ENCODE data around the gene GDNF. TPM values are rescaled to one million over a fixed set of nuclear protein-coding genes. Genes with fewer than 3 reads are reported as not detected.
"Not testable (repeated sequence)": the region's sequence is repeated elsewhere in the genome, so short reads cannot be mapped to it uniquely, and the experiment has no call there.

Gene GDNF
- total RNA-seq, 1 experiment from 2014 or later, result 0.85 TPM

- Histone ChIP-seq H2AFZ (no peak overlapping the region), H3K9me2 (ENCODE audit: insufficient read depth) (no peaks in the 10 kb centered on the region)
These were observed 36.4 kb downstream of the GDNF start for GRCh38 chr5:37803487-37803886.

GRCh38 chr5:37801521-37801920, 38.3 kb downstream of the GDNF start:
- Histone ChIP-seq H3K27me3 (ENCODE audit: insufficient read depth, low read depth) (no peaks in the 10 kb centered on the region), H3K9me3 (ENCODE audit: insufficient read depth, low read depth) (no peaks in the 10 kb centered on the region), H3K4me3 (no peak overlapping the region), H2AFZ (no peak overlapping the region), H3K9me2 (ENCODE audit: insufficient read depth) (no peaks in the 10 kb centered on the region), H4K20me1 (ENCODE audit: insufficient read depth) (no peaks in the 10 kb centered on the region), H3K79me2 (ENCODE audit: low read depth) (no peaks in the 10 kb centered on the region), H3K4me1 (replicated peaks; ENCODE audit: insufficient read depth) (no peaks in the 10 kb centered on the region), H3K4me2 (no peak overlapping the region), H3K36me3 (ENCODE audit: low read depth) (no peaks in the 10 kb centered on the region), H3F3A (ENCODE audit: insufficient read depth, low read depth) (no peaks in the 10 kb centered on the region), H3K27ac (no peak overlapping the region)
- TF ChIP-seq EZH2 (IDR thresholded peaks at IDR 0.05; ENCODE audit: low read depth) (no peak), CTCF (conservative IDR thresholded peaks at IDR 0.05) (no peak)
- no peak for DNase-seq
- no TSS peak for BruUV-seq (replicated peaks)
- POLR2A ChIA-PET (ENCODE audit: unreplicated experiment), result no interaction called here
- intact Hi-C loops (cut with micrococcal nuclease; ENCODE audit: unreplicated experiment), result no loop called here
- CTCF ChIA-PET, result no interaction called here

More at GRCh38 chr5:37803487-37803886, 36.4 kb downstream of the GDNF start:
- TF ChIP-seq EZH2 (IDR thresholded peaks at IDR 0.05; ENCODE audit: low read depth), result no peak
- POLR2A ChIA-PET (ENCODE audit: unreplicated experiment), result no interaction called here
- DNase-seq, result no peak
- no peaks in the 10 kb centered on the region for H3K27me3 ChIP-seq (ENCODE audit: insufficient read depth, low read depth)
- H3K4me2 ChIP-seq, result no peak overlapping the region
- no TSS peak for BruUV-seq (replicated peaks)
- no peak overlapping the region for H3K27ac ChIP-seq
- H3K36me3 ChIP-seq (ENCODE audit: low read depth), result no peaks in the 10 kb centered on the region
- H4K20me1 ChIP-seq (ENCODE audit: insufficient read depth), result no peaks in the 10 kb centered on the region
- H3K4me3 ChIP-seq, result no peak overlapping the region
- no peaks in the 10 kb centered on the region for H3K4me1 ChIP-seq (replicated peaks; ENCODE audit: insufficient read depth)
- no peaks in the 10 kb centered on the region for H3F3A ChIP-seq (ENCODE audit: insufficient read depth, low read depth)
- CTCF ChIA-PET, result no interaction called here
- intact Hi-C loops (cut with micrococcal nuclease; ENCODE audit: unreplicated experiment), result no loop called here
- H3K9me3 ChIP-seq (ENCODE audit: insufficient read depth, low read depth), result peaks cover 3% of the 10 kb centered on the region; the same call in 1 of the 2 replicates
- no peaks in the 10 kb centered on the region for H3K79me2 ChIP-seq (ENCODE audit: low read depth)

- CTCF ChIA-PET, result no interaction called here
- no peak overlapping the region for H3K4me3 ChIP-seq
- H4K20me1 ChIP-seq (ENCODE audit: insufficient read depth), result no peaks in the 10 kb centered on the region
- no TSS peak for BruUV-seq (replicated peaks)
- no peaks in the 10 kb centered on the region for H3K27me3 ChIP-seq (ENCODE audit: insufficient read depth, low read depth)
- POLR2A ChIA-PET (ENCODE audit: unreplicated experiment), result no interaction called here
- H3K4me1 ChIP-seq (replicated peaks; ENCODE audit: insufficient read depth), result no peaks in the 10 kb centered on the region
- H3K9me2 ChIP-seq (ENCODE audit: insufficient read depth), result no peaks in the 10 kb centered on the region
- peaks cover 1% of the 10 kb centered on the region for H3K9me3 ChIP-seq (ENCODE audit: insufficient read depth, low read depth)
- H3F3A ChIP-seq (ENCODE audit: insufficient read depth, low read depth), result no peaks in the 10 kb centered on the region
- TF ChIP-seq EZH2 (IDR thresholded peaks at IDR 0.05; ENCODE audit: low read depth), result no peak
- TF ChIP-seq CTCF (conservative IDR thresholded peaks at IDR 0.05), result no peak
- H3K36me3 ChIP-seq (ENCODE audit: low read depth), result no peaks in the 10 kb centered on the region
- DNase-seq, result no peak
- no peaks in the 10 kb centered on the region for H3K79me2 ChIP-seq (ENCODE audit: low read depth)
- H3K4me2 ChIP-seq, result no peak overlapping the region
- intact Hi-C loops (cut with micrococcal nuclease; ENCODE audit: unreplicated experiment), result no loop called here
- no peak overlapping the region for H3K27ac ChIP-seq
- H2AFZ ChIP-seq, result no peak overlapping the region
These were observed 39.9 kb downstream of the GDNF start for GRCh38 chr5:37799865-37800421.

- Histone ChIP-seq H3F3A (ENCODE audit: insufficient read depth, low read depth) (peaks cover 11% of the 10 kb centered on the region), H3K4me1 (replicated peaks; ENCODE audit: insufficient read depth) (peaks cover 16% of the 10 kb centered on the region), H3K9me3 (ENCODE audit: insufficient read depth, low read depth) (peaks cover 20% of the 10 kb centered on the region)
- CTCF ChIA-PET; H3K9me2 ChIP-seq (ENCODE audit: insufficient read depth); H3K4me3 ChIP-seq; intact Hi-C loops (cut with micrococcal nuclease; ENCODE audit: unreplicated experiment); H3K27me3 ChIP-seq (ENCODE audit: insufficient read depth, low read depth); BruUV-seq (replicated peaks); H4K20me1 ChIP-seq (ENCODE audit: insufficient read depth); H3K79me2 ChIP-seq (ENCODE audit: low read depth); H3K36me3 ChIP-seq (ENCODE audit: low read depth); H3K27ac ChIP-seq; POLR2A ChIA-PET (ENCODE audit: unreplicated experiment); H3K4me2 ChIP-seq; DNase-seq; H2AFZ ChIP-seq: not testable (repeated sequence)
These were observed 43.4 kb downstream of the GDNF start for GRCh38 chr5:37796435-37796834.

GRCh38 chr5:37795292-37795691, 44.5 kb downstream of the GDNF start:
- H3K79me2 ChIP-seq (ENCODE audit: low read depth); BruUV-seq (replicated peaks); H3K4me2 ChIP-seq; H3K36me3 ChIP-seq (ENCODE audit: low read depth); intact Hi-C loops (cut with micrococcal nuclease; ENCODE audit: unreplicated experiment); H3K9me2 ChIP-seq (ENCODE audit: insufficient read depth); DNase-seq; CTCF ChIA-PET; H2AFZ ChIP-seq; H4K20me1 ChIP-seq (ENCODE audit: insufficient read depth); H3K4me3 ChIP-seq; H3K27ac ChIP-seq; POLR2A ChIA-PET (ENCODE audit: unreplicated experiment); H3K27me3 ChIP-seq (ENCODE audit: insufficient read depth, low read depth): not testable (repeated sequence)
- Histone ChIP-seq H3K9me3 (ENCODE audit: insufficient read depth, low read depth) (peaks cover 21% of the 10 kb centered on the region), H3K4me1 (replicated peaks; ENCODE audit: insufficient read depth) (peaks cover 16% of the 10 kb centered on the region), H3F3A (ENCODE audit: insufficient read depth, low read depth) (peaks cover 11% of the 10 kb centered on the region)
